ENCODE results near the gene SH3RF3. TPM values are rescaled to one million over a fixed set of nuclear protein-coding genes. Genes with fewer than 3 reads are reported as not detected.
"Not testable (repeated sequence)": the region's sequence is repeated elsewhere in the genome, so short reads cannot be mapped to it uniquely, and the experiment has no call there.

The SH3RF3 gene
- total RNA-seq, 1 donor from 2014 or later, result 1.3 TPM

- Mint-ChIP-seq H3K4me1 (ENCODE audit: low read depth) (peaks cover 7% of the 10 kb centered on the region), H3K27ac (no peak overlapping the region), H3K4me3 (ENCODE audit: low read depth) (no peak overlapping the region), H3K36me3 (ENCODE audit: insufficient read depth) (no peaks in the 10 kb centered on the region), H3K9me3 (ENCODE audit: low read depth) (peaks cover 10% of the 10 kb centered on the region), H3K27me3 (peaks cover 8% of the 10 kb centered on the region)
- no peak for DNase-seq (ENCODE audit: low spot score, unreplicated experiment)
- TF ChIP-seq CTCF (IDR thresholded peaks at IDR 0.05; ENCODE audit: unreplicated experiment), result no peak
Observed at GRCh38 chr2:109117780-109118179, 11.2 kb upstream of the SH3RF3 start.

- no peak for DNase-seq (ENCODE audit: low spot score, unreplicated experiment)
- Mint-ChIP-seq H3K4me3 (ENCODE audit: low read depth) (no peak overlapping the region), H3K27me3 (peaks cover 10% of the 10 kb centered on the region), H3K4me1 (ENCODE audit: low read depth) (peaks cover 7% of the 10 kb centered on the region), H3K9me3 (ENCODE audit: low read depth) (peaks cover 10% of the 10 kb centered on the region), H3K27ac (no peak overlapping the region), H3K36me3 (ENCODE audit: insufficient read depth) (no peaks in the 10 kb centered on the region)
- no peak for TF ChIP-seq CTCF (IDR thresholded peaks at IDR 0.05; ENCODE audit: unreplicated experiment)
Observed at GRCh38 chr2:109118321-109118720, 10.7 kb upstream of the SH3RF3 start.

- Mint-ChIP-seq H3K4me3 (ENCODE audit: low read depth) (no peak overlapping the region), H3K27ac (no peak overlapping the region), H3K27me3 (peaks cover 7% of the 10 kb centered on the region), H3K4me1 (ENCODE audit: low read depth) (peaks cover 7% of the 10 kb centered on the region), H3K36me3 (ENCODE audit: insufficient read depth) (no peaks in the 10 kb centered on the region), H3K9me3 (ENCODE audit: low read depth) (peaks cover 6% of the 10 kb centered on the region)
- no peak for DNase-seq (ENCODE audit: low spot score, unreplicated experiment)
- no peak for TF ChIP-seq CTCF (IDR thresholded peaks at IDR 0.05; ENCODE audit: unreplicated experiment)
Observed at GRCh38 chr2:109120166-109120565, 8.8 kb upstream of the SH3RF3 start.

GRCh38 chr2:109120686-109121085 is 8.3 kb upstream of the SH3RF3 start:
- H3K27me3 Mint-ChIP-seq; H3K4me3 Mint-ChIP-seq (ENCODE audit: low read depth); H3K36me3 Mint-ChIP-seq (ENCODE audit: insufficient read depth); H3K4me1 Mint-ChIP-seq (ENCODE audit: low read depth); H3K27ac Mint-ChIP-seq; DNase-seq (ENCODE audit: low spot score, unreplicated experiment); H3K9me3 Mint-ChIP-seq (ENCODE audit: low read depth): not testable (repeated sequence)

- H3K9me3 Mint-ChIP-seq (ENCODE audit: low read depth), result no peaks in the 10 kb centered on the region
- peaks cover 7% of the 10 kb centered on the region for H3K4me1 Mint-ChIP-seq (ENCODE audit: low read depth)
- no peak for DNase-seq (ENCODE audit: low spot score, unreplicated experiment)
- no peak for TF ChIP-seq CTCF (IDR thresholded peaks at IDR 0.05; ENCODE audit: unreplicated experiment)
- H3K27me3 Mint-ChIP-seq, result peaks cover 28% of the 10 kb centered on the region
- H3K36me3 Mint-ChIP-seq (ENCODE audit: insufficient read depth), result no peaks in the 10 kb centered on the region
- no peak overlapping the region for H3K27ac Mint-ChIP-seq
- H3K4me3 Mint-ChIP-seq (ENCODE audit: low read depth), result no peak overlapping the region
Observed at GRCh38 chr2:109123586-109124201, 5.3 kb upstream of the SH3RF3 start.

- no peak for TF ChIP-seq CTCF (IDR thresholded peaks at IDR 0.05; ENCODE audit: unreplicated experiment)
- Mint-ChIP-seq H3K4me1 (ENCODE audit: low read depth) (peaks cover 8% of the 10 kb centered on the region), H3K36me3 (ENCODE audit: insufficient read depth) (no peaks in the 10 kb centered on the region), H3K27ac (no peak overlapping the region), H3K9me3 (ENCODE audit: low read depth) (no peaks in the 10 kb centered on the region), H3K27me3 (peaks cover 31% of the 10 kb centered on the region), H3K4me3 (ENCODE audit: low read depth) (no peak overlapping the region)
- DNase-seq (ENCODE audit: low spot score, unreplicated experiment), result no peak
Observed at GRCh38 chr2:109124982-109125592, 3.9 kb upstream of the SH3RF3 start.
